GM20000 (cell line): ENCODE measurements around the gene CYP27B1.

Experiments
- DNase-seq: peaks from one replicate; pipeline ENCODE4 v3.0.0; 2012; ENCODE audit warnings: low spot score
- TF ChIP-seq, protein P1 (sequence below): IDR thresholded peaks from 2 replicates; pipeline ENCODE4 v1.5.1; 2012; ENCODE audit warnings: mild to moderate bottlenecking, control low read depth; ENCODE audit errors: extremely low read depth, missing control alignments

The CYP27B1 gene

DNA sequence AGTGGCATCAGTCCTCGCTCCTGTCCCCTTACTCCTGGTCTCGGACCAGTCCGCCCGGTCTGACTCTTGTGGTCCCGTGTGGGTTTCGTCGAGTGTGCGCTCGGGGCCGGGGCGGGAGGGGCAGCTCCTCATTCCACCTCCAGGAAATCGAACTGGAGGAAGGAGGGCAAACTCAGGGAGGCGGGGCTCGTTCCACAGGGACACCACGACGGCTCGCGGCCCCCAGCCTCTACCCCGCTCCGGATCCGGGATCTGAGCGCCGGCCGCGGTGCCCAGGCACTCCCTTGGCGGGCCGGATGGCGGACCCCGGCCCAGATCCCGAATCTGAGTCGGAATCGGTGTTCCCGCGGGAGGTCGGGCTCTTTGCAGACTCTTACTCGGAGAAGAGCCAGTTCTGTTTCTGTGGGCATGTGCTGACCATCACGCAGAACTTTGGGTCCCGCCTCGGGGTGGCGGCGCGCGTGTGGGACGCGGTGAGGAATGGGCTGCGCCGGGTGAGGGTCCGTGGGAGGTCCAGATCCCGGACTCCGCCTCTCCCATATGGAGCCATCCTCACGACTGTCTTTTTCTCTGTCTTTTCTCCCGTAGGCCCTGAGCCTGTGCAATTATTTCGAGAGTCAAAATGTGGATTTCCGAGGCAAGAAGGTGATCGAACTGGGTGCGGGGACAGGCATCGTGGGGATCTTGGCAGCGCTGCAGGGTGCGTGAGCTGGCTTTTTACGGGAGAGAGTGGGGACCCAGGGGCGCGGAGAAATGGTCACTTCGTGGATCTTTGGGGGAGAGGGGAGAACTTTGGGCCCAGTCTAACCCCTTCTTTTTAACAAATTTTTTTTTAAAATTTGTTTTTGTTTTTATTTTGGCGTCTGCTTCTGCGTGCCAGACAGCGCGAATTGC is 5.8 kb upstream of the CYP27B1 start, which contains the start of gene EEF1AKMT3:
Gene EEF1AKMT3 (plus strand): TSS at position 186 of the 894 bp plus-strand sequence. CDS start 111 bp downstream, at position 297.
- no peak for DNase-seq
- TF ChIP-seq, protein P1, sequence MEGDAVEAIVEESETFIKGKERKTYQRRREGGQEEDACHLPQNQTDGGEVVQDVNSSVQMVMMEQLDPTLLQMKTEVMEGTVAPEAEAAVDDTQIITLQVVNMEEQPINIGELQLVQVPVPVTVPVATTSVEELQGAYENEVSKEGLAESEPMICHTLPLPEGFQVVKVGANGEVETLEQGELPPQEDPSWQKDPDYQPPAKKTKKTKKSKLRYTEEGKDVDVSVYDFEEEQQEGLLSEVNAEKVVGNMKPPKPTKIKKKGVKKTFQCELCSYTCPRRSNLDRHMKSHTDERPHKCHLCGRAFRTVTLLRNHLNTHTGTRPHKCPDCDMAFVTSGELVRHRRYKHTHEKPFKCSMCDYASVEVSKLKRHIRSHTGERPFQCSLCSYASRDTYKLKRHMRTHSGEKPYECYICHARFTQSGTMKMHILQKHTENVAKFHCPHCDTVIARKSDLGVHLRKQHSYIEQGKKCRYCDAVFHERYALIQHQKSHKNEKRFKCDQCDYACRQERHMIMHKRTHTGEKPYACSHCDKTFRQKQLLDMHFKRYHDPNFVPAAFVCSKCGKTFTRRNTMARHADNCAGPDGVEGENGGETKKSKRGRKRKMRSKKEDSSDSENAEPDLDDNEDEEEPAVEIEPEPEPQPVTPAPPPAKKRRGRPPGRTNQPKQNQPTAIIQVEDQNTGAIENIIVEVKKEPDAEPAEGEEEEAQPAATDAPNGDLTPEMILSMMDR, result no peak

DNA sequence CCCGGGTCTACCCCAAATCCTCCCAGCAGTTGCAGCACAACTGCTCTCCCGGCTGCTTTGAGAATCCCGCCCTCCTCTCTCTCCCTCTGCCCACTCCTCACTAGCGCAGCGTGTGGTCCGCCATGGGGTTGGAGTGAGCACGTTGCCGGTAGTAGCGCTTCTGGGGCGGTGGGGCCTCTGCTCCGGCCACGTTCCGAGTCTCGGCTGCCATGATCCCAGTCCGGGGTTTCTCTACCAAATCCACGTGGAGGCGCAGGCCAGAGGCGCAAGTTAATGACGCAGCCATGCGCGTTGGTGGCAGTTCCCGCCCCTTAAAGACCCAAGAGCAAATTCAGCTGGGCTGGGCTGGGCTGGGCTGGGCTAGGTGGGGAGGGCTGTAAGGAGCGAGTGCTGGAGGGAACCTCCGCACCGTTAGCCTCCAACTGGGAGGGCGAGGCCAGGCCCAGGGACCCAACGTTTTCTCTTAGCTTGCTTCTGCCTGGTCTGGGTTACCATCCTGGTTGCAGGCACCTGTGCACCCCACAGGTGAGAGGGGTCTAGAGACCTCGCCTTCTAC is 5.1 kb upstream of the CYP27B1 start, which contains the start of gene METTL1:
Gene METTL1 (minus strand): TSS at position 233 of the 556 bp plus-strand sequence. CDS start 22 bp downstream, at position 211.
- DNase-seq, result peak; percentile 94
- TF ChIP-seq, protein P1, result no peak

DNA sequence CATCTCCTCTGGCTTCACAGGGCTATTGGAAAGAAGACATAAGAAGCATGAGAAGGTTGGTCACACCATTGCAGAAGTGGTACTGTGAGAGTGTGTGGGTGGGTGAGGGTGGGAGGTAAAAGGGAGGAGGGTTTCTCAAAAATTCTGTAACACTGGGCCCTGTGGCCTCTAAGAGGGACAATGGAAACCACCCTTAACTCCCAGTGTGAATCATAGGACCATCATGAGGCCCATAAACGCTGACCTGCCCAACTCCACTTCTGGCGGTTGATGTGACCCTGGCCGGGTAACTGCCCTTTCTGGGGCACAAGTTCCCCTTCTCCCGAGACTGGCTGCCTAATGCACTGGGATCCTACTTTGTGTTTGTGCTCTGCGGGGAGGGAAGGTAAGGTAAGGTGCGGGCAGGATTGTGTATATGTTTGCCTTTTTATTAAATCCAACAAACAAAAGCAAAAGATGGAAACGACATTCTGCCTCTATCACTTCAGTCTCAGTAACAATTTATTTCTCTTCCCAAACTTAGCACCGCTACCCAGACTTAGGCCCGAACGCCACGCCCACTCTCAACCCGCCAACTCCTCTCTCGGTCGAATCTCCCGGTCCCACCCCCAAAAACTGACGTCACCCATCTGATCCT is 4.5 kb upstream of the CYP27B1 start:
- TF ChIP-seq, protein P1, result no peak
- peak; percentile 90 for DNase-seq

DNA sequence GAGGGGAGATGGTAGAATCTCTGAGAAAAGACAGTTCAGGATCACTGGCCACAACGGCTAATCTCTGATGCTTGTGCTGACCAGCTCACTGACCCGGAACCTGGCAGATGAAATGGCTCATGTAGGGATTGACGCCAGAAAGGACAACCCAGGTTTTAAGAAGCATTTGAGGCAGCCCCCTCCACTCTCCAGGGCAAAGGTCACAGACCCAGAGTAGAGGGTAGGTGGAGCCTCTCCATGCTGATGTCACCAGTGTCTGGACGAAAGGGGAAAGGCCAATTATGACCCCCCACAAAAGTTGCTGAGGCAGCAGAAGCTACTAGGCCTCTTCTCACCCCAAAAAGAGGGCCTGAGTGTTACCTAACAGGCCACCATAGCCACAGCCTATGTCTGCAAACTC is 3.9 kb upstream of the CYP27B1 start:
- TF ChIP-seq, protein P1, result no peak
- no peak for DNase-seq

DNA sequence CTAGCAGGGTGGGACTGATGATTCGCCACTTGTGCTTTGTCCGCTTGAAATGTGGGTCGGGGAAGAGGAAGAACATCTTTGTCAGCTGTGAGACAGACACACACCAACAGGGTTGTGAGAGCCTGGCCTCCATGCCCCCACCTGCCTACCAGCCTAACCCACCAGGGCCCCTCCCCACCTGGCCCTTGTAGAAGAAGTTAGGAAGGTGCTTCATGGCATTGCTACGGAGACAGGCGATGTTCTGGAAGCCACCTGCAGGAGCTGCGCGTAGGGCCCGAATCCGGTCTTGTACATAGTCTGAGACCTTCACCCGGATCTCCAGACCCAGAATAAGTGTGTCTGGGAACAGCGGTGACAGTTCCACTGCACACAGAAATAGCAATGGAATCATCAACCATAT is 2.7 kb upstream of the CYP27B1 start:
- no peak for DNase-seq
- TF ChIP-seq, protein P1, result no peak

DNA sequence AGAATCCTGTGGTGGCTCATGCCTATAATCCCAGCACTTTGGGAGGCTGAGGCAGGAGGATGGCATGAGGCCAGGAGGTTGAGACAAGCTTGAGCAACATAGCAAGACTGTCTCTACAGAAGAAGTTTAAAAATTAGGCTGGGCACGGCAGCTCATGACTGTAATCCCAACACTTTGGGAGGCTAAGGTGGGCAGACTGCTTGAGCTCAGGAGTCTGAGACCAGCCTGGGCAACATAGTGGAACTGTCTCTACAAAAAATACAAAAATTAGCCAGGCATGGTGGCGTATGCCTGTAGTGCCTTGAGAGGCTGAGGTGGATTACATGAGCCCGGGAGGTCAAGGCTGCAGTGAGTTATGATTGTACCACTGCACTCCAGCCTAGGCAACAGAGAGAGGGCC is 998 bp upstream of the CYP27B1 start:
- no peak for DNase-seq
- TF ChIP-seq, protein P1, result no peak

DNA sequence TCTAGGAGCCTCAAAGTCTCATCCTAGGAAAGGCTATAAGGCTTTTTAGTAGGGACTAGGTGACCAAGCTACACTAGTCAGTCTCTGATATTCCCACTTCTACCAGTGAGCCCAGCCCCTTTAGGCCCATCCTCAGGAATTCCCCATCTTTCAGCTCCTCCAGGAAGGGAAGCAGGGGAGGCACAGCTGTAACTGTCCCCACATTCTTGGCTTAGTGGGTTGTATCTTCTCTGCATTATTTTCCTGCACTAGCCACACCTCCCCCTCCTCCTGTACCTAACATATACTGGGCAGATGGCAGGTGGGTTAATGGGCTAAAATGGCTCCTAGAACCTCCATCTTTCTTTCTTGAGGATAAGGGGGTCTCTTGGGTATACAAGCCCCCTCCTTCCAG is 424 bp upstream of the CYP27B1 start:
- TF ChIP-seq, protein P1, result no peak
- DNase-seq, result no peak
